Astrocyte (in vitro differentiated cells and primary cell): ENCODE measurements around the gene CDK5RAP2. TPM values are rescaled to one million over a fixed set of nuclear protein-coding genes. Genes with fewer than 3 reads are reported as not detected.
"Not testable (repeated sequence)": the region's sequence is repeated elsewhere in the genome, so short reads cannot be mapped to it uniquely, and the experiment has no call there.

Experiments used
- DNase-seq: peaks from one replicate; pipeline ENCODE4 v3.0.0-alpha.2; 2010; ENCODE audit warnings: low read depth
- FAIRE-seq: peaks from 2 replicates; lab custom pipeline; 2011; peaks lifted over from hg19 to GRCh38; lab: Jason Lieb, UNC
- H2AFZ ChIP-seq: 2 replicates; pipeline ENCODE4 v1.6.0; 2012; ENCODE audit warnings: low read depth, low read length, inconsistent platforms
- H3K27ac ChIP-seq: 2 replicates; pipeline ENCODE4 v1.5.1; 2011; ENCODE audit warnings: low read depth, low read length, inconsistent platforms
- H3K27me3 ChIP-seq: 2 replicates; pipeline ENCODE4 v1.6.0; 2011; ENCODE audit warnings: low read length, inconsistent platforms; ENCODE audit not compliant: insufficient read depth
- H3K36me3 ChIP-seq: 2 replicates; pipeline ENCODE4 v1.5.1; 2011; ENCODE audit warnings: low read length, inconsistent platforms; ENCODE audit not compliant: insufficient read depth
- H3K4me1 ChIP-seq: 2 replicates; pipeline ENCODE4 v1.5.1; 2011; ENCODE audit warnings: low read length, inconsistent platforms; ENCODE audit not compliant: insufficient read depth
- H3K4me2 ChIP-seq: 2 replicates; pipeline ENCODE4 v1.6.0; 2012; ENCODE audit warnings: low read length, inconsistent platforms
- H3K4me3 ChIP-seq: 2 replicates; pipeline ENCODE4 v1.5.1; 2011; ENCODE audit warnings: low read depth, mild to moderate bottlenecking, low read length, inconsistent platforms; ENCODE audit not compliant: insufficient read depth
- H3K79me2 ChIP-seq: 2 replicates; pipeline ENCODE4 v1.6.0; 2012; ENCODE audit warnings: mild to moderate bottlenecking, low read length, inconsistent platforms; ENCODE audit not compliant: insufficient read depth
- H3K9ac ChIP-seq: 2 replicates; pipeline ENCODE4 v1.6.0; 2012; ENCODE audit warnings: mild to moderate bottlenecking, low read length, inconsistent platforms
- H3K9me3 ChIP-seq: 2 replicates; pipeline ENCODE4 v1.5.1; 2012; ENCODE audit warnings: low read depth, mild to moderate bottlenecking, low read length, inconsistent platforms; ENCODE audit not compliant: insufficient read depth
- H4K20me1 ChIP-seq: 2 replicates; pipeline ENCODE4 v1.6.0; 2012; ENCODE audit warnings: low read length, inconsistent platforms; ENCODE audit not compliant: insufficient read depth
- H3K27ac Mint-ChIP-seq: one replicate; pipeline ENCODE4 v1.8.0; 2021; ENCODE audit warnings: mild to moderate bottlenecking, mixed read lengths; ENCODE audit not compliant: unreplicated experiment
- H3K27me3 Mint-ChIP-seq: one replicate; pipeline ENCODE4 v1.8.0; 2021; ENCODE audit warnings: low read depth, mixed read lengths; ENCODE audit not compliant: unreplicated experiment
- H3K36me3 Mint-ChIP-seq: one replicate; pipeline ENCODE4 v1.8.0; 2021; ENCODE audit warnings: low read depth, mixed read lengths; ENCODE audit not compliant: unreplicated experiment
- H3K4me1 Mint-ChIP-seq: one replicate; pipeline ENCODE4 v1.8.0; 2021; ENCODE audit warnings: low read depth, mixed read lengths; ENCODE audit not compliant: unreplicated experiment
- H3K4me3 Mint-ChIP-seq: one replicate; pipeline ENCODE4 v1.8.0; 2021; ENCODE audit warnings: mild to moderate bottlenecking, moderate library complexity, mixed read lengths; ENCODE audit not compliant: unreplicated experiment
- H3K9me3 Mint-ChIP-seq: one replicate; pipeline ENCODE4 v1.8.0; 2021; ENCODE audit warnings: mild to moderate bottlenecking, mixed read lengths; ENCODE audit not compliant: unreplicated experiment
- CTCF ChIP-seq: IDR thresholded peaks from 2 replicates; pipeline ENCODE4 v1.5.1; 2011; ENCODE audit warnings: low read depth, mild to moderate bottlenecking, inconsistent platforms, low read length, moderate library complexity; ENCODE audit not compliant: insufficient read depth
- EZH2 ChIP-seq: IDR thresholded peaks from 2 replicates; pipeline ENCODE4 v1.6.1; 2012; ENCODE audit warnings: mild to moderate bottlenecking, low read length, inconsistent platforms; ENCODE audit not compliant: insufficient read depth
- total RNA-seq: library from RNA; stranded (reverse); gene quantifications from 2 replicates; pipeline ENCODE4 v1.2.1, GENCODE V29; 2021

Gene CDK5RAP2
- total RNA-seq, 1 donor from 2014 or later, result 36.3 TPM

GRCh38 chr9:120496438-120496837 lies 83.5 kb downstream of the CDK5RAP2 start:
- H4K20me1 ChIP-seq, H3K4me1 Mint-ChIP-seq, H3K4me3 Mint-ChIP-seq, H3K27ac Mint-ChIP-seq, DNase-seq, H3K27me3 ChIP-seq, H3K9me3 ChIP-seq, H3K27me3 Mint-ChIP-seq, H3K4me1 ChIP-seq, H3K4me2 ChIP-seq, FAIRE-seq, H3K9ac ChIP-seq, H3K79me2 ChIP-seq, H3K36me3 ChIP-seq, H3K4me3 ChIP-seq, H2AFZ ChIP-seq, H3K27ac ChIP-seq: not testable (repeated sequence)
- H3K36me3 Mint-ChIP-seq, result peaks cover 12% of the 10 kb centered on the region
- H3K9me3 Mint-ChIP-seq, result peaks cover 10% of the 10 kb centered on the region

GRCh38 chr9:120490888-120491595 lies 88.9 kb downstream of the CDK5RAP2 start:
- DNase-seq (no peak), FAIRE-seq (no peak)
- H3K27ac Mint-ChIP-seq, result no peak overlapping the region
- no peaks in the 10 kb centered on the region for H3K27me3 Mint-ChIP-seq
- peaks cover 10% of the 10 kb centered on the region for H3K36me3 Mint-ChIP-seq
- TF ChIP-seq CTCF (no peak), EZH2 (no peak)
- H3K36me3 ChIP-seq, result peaks cover 18% of the 10 kb centered on the region
- H3K4me2 ChIP-seq, result no peak overlapping the region
- no peaks in the 10 kb centered on the region for H3K27me3 ChIP-seq
- no peak overlapping the region for H3K27ac ChIP-seq
- no peak overlapping the region for H3K4me3 Mint-ChIP-seq
- no peak overlapping the region for H3K4me3 ChIP-seq
- no peak overlapping the region for H3K9ac ChIP-seq
- no peaks in the 10 kb centered on the region for H3K79me2 ChIP-seq
- H2AFZ ChIP-seq, result no peak overlapping the region
- no peaks in the 10 kb centered on the region for H3K4me1 Mint-ChIP-seq
- H4K20me1 ChIP-seq, result no peaks in the 10 kb centered on the region
- H3K9me3 ChIP-seq, result no peaks in the 10 kb centered on the region
- H3K4me1 ChIP-seq, result no peaks in the 10 kb centered on the region
- peaks cover 7% of the 10 kb centered on the region for H3K9me3 Mint-ChIP-seq

- DNase-seq, result no peak
- Histone ChIP-seq H3K9me3 (no peaks in the 10 kb centered on the region), H3K79me2 (no peaks in the 10 kb centered on the region), H3K9ac (no peak overlapping the region), H3K4me1 (no peaks in the 10 kb centered on the region), H3K27ac (no peak overlapping the region), H4K20me1 (no peaks in the 10 kb centered on the region), H3K4me2 (no peak overlapping the region), H2AFZ (no peak overlapping the region), H3K27me3 (no peaks in the 10 kb centered on the region), H3K4me3 (no peak overlapping the region), H3K36me3 (peaks cover 18% of the 10 kb centered on the region)
- Mint-ChIP-seq H3K36me3 (peaks cover 12% of the 10 kb centered on the region), H3K4me3 (no peak overlapping the region), H3K27me3 (no peaks in the 10 kb centered on the region), H3K27ac (no peak overlapping the region), H3K4me1 (no peaks in the 10 kb centered on the region), H3K9me3 (no peaks in the 10 kb centered on the region)
- no peak for TF ChIP-seq EZH2
- TF ChIP-seq CTCF, result no peak
- no peak for FAIRE-seq
Observed at GRCh38 chr9:120486835-120487234, 93.1 kb downstream of the CDK5RAP2 start.
